Islet precursor cell (in vitro differentiated cells): ENCODE results near the gene GNAQ.

Source experiments
- DNase-seq: peaks from one replicate; pipeline ENCODE4 v3.0.0-alpha.2; 2018

Gene GNAQ

DNA sequence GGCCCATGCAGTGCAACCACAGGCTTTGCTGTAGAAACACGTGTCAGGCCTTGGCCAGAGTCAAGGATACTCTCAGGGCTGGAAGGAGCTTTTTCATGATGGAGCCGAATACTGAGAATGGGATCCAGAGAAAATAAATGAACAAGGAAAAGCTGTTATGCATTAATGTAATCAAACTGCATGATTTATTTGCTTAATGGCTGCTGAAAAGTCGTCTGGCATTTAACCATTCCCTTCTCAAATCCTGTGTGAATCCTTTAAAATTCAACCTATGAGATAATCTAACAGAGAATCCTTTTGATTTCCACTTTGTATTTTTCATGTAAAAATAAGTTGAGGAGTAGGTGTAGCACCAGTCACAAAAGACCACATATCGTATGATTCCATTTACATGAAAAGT is 359.4 kb downstream of the GNAQ start:
- DNase-seq = no peak

DNA sequence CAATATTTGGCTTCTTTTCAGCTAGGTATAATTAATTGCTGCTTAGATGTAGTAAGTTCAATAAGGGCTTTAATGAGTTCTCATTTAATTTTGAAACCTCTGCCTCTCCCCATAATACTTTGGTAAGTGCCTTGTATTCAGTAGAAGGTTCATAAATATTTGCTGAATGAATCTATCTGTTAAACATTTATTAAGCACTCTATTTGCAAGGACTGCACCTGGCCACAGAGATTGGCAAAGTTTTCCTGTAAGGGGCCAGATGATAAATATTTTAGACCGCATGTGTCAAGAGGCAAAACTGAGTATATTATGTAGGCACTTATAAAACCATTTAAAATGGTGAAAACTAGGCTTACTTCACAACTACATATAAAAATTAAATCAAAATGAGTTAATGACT is 364.5 kb downstream of the GNAQ start:
- no peak for DNase-seq
